Fibroblast of skin of left biceps (primary cell): ENCODE results near the gene KBTBD12.

ENCODE experiments used
- DNase-seq, 2 experiments: peaks; one replicate each; pipeline ENCODE4 v3.0.0-alpha.2; 2013; ENCODE audit warnings: low read depth in 2 of 2

Gene KBTBD12

GRCh38 chr3:127985655-127986225 lies 70.7 kb downstream of the KBTBD12 start:
- DNase-seq: no peak

GRCh38 chr3:127986803-127987202 lies 71.8 kb downstream of the KBTBD12 start:
- no peak for DNase-seq

GRCh38 chr3:127987309-127987995 lies 72.4 kb downstream of the KBTBD12 start:
- DNase-seq: no peak

- no peak for DNase-seq
These were observed 73.9 kb downstream of the KBTBD12 start for GRCh38 chr3:127988770-127989557.

- DNase-seq: no peak
These were observed 75.0 kb downstream of the KBTBD12 start for GRCh38 chr3:127990051-127990450.

- DNase-seq: no peak
These were observed 75.4 kb downstream of the KBTBD12 start for GRCh38 chr3:127990461-127990860.

- DNase-seq: no peak
These were observed 76.2 kb downstream of the KBTBD12 start for GRCh38 chr3:127991251-127991650.

GRCh38 chr3:127991681-127992080 lies 76.6 kb downstream of the KBTBD12 start:
- DNase-seq: no peak

- no peak for DNase-seq
These were observed 77.1 kb downstream of the KBTBD12 start for GRCh38 chr3:127992127-127992526.

- DNase-seq: no peak
These were observed 79.0 kb downstream of the KBTBD12 start for GRCh38 chr3:127994011-127994410.

GRCh38 chr3:127997016-127997415 lies 82.0 kb downstream of the KBTBD12 start:
- DNase-seq: no peak

GRCh38 chr3:127997961-127998360 lies 82.9 kb downstream of the KBTBD12 start:
- no peak for DNase-seq

- DNase-seq: no peak
These were observed 83.6 kb downstream of the KBTBD12 start for GRCh38 chr3:127998596-127998995.

- no peak for DNase-seq
These were observed 84.6 kb downstream of the KBTBD12 start for GRCh38 chr3:127999509-128000106.

GRCh38 chr3:128001576-128001975 lies 86.5 kb downstream of the KBTBD12 start:
- DNase-seq: no peak

GRCh38 chr3:128004661-128005060 lies 89.6 kb downstream of the KBTBD12 start:
- no peak for DNase-seq

- DNase-seq: no peak
These were observed 91.3 kb downstream of the KBTBD12 start for GRCh38 chr3:128006061-128007032.

- no peak for DNase-seq
These were observed 92.0 kb downstream of the KBTBD12 start for GRCh38 chr3:128007033-128007424.

GRCh38 chr3:128009952-128010846 lies 95.2 kb downstream of the KBTBD12 start:
- peak; percentile 52 to 57 for DNase-seq

- DNase-seq: no peak
These were observed 96.1 kb downstream of the KBTBD12 start for GRCh38 chr3:128011140-128011539.
